ENCODE measurements around the gene CFAP68.
"Not testable (repeated sequence)": the region's sequence is repeated elsewhere in the genome, so short reads cannot be mapped to it uniquely, and the experiment has no call there.

The CFAP68 gene

GRCh38 chr11:111918390-111919256 is 39.3 kb downstream of the CFAP68 start, which contains the start of gene C11orf52:
Gene C11orf52 (plus strand): TSS chr11:111918913. CDS start chr11:111918973, 60 bp downstream.
- DNase-seq = no peak

- DNase-seq = no peak
These were observed 41.6 kb downstream of the CFAP68 start for GRCh38 chr11:111920908-111921307.

- no peak for DNase-seq
These were observed 42.3 kb downstream of the CFAP68 start for GRCh38 chr11:111921541-111922230.

- DNase-seq = no peak
These were observed 43.5 kb downstream of the CFAP68 start for GRCh38 chr11:111922803-111923202.

GRCh38 chr11:111923351-111923788 is 44.0 kb downstream of the CFAP68 start:
- DNase-seq = no peak

GRCh38 chr11:111923951-111924350 is 44.6 kb downstream of the CFAP68 start:
- no peak for DNase-seq

- DNase-seq = no peak
These were observed 46.6 kb downstream of the CFAP68 start for GRCh38 chr11:111925953-111926352.

GRCh38 chr11:111926505-111927391 is 47.4 kb downstream of the CFAP68 start:
- peak; percentile 97 to 98 for DNase-seq

GRCh38 chr11:111930472-111930871 is 51.1 kb downstream of the CFAP68 start:
- no peak for DNase-seq

- no peak for DNase-seq
These were observed 53.2 kb downstream of the CFAP68 start for GRCh38 chr11:111932611-111932950.

- DNase-seq = not testable (repeated sequence)
These were observed 53.8 kb downstream of the CFAP68 start for GRCh38 chr11:111933176-111933575.

GRCh38 chr11:111933872-111934271 is 54.5 kb downstream of the CFAP68 start:
- no peak for DNase-seq

- no peak for DNase-seq
These were observed 55.0 kb downstream of the CFAP68 start for GRCh38 chr11:111934306-111934705.
